GM19467 (cell line): ENCODE data around the gene PLEKHM2.

Experiments
- ATAC-seq: cut with Tn5 transposase; IDR thresholded peaks from one replicate; pipeline ENCODE4 v1.9.1; 2021; ENCODE audit warnings: mild to moderate bottlenecking, moderate library complexity; ENCODE audit not compliant: unreplicated experiment

Gene PLEKHM2

DNA sequence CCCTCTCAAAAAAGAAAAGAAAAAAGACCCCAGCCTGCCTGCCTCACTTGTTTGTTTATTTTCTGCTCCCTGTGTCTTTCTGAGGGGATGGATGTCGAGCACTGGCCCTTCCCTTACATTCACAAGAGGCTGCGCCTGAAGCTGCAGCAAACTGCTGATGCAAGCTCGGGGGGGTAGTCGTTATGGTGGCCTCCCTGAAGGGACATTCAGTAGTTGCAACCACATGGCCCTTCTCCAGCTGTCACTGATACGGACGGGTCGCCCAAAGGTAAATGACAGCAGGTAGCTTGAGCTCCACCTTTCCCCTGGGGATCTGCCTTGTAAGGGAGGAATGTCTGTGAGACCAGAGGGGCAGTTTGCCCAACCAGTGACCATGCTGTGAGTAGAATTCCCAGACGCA lies 17.7 kb downstream of the PLEKHM2 start:
- no peak for ATAC-seq

- ATAC-seq, result no peak
Observed at GRCh38 chr1:15702722-15703550, 18.8 kb downstream of the PLEKHM2 start.

GRCh38 chr1:15703562-15703961 lies 19.4 kb downstream of the PLEKHM2 start:
- no peak for ATAC-seq

GRCh38 chr1:15704526-15705183 lies 20.5 kb downstream of the PLEKHM2 start:
- no peak for ATAC-seq

DNA sequence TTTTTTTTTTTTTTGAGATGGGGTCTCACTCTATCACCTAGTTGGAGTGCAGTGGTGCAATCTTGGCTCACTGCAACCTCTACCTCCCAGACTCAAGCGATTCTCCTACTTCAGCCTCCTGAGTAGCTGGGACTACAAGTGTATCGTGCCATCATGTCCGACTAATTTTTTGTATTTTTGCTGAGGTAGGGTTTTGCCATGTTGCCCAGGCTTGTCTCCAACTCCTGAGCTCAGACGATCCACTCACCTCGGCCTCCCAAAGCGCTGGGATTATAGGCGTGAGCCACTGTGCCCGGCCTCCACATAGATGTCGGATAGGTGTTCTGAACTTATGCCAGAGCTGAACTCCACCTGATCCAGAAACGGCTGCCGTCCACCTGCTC lies 21.1 kb downstream of the PLEKHM2 start:
- no peak for ATAC-seq

- ATAC-seq, result no peak
Observed at GRCh38 chr1:15706751-15707150, 22.6 kb downstream of the PLEKHM2 start.

DNA sequence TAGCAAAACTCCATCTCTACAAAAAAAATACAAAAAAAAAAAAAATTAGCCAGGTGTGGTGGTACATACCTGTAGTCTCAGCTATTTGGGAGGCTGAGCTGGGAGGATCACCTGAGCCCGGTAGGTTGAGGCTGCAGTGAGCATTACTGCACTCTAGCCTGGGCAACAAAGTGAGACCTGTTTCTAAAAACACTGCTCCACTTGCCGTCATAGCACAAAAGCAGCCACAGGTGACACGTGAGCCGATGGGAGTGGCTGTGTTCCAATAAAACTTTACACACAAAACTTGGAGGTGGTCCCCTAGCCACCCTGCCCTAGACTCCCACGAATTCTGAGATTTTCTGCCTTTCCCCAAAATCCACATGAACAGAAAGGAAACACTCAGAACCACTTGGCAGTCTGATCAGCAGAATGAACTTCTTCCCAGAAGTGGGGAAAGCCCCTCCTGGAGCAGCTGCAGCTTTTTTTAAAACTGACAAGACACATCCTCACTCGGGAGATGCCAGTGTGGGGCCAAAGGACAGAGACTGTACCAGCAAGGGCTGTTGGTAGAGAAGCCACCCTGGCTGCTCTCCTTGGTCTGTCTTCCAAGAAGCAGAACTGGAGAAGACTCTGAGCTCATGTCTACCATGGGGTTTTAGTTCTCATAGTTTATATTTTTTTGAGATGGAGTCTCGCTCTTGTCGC lies 23.3 kb downstream of the PLEKHM2 start:
- no peak for ATAC-seq

GRCh38 chr1:15708486-15709137 lies 24.5 kb downstream of the PLEKHM2 start:
- ATAC-seq, result no peak

- ATAC-seq, result no peak
Observed at GRCh38 chr1:15709226-15709625, 25.1 kb downstream of the PLEKHM2 start.

GRCh38 chr1:15712168-15712567 lies 28.0 kb downstream of the PLEKHM2 start:
- no peak for ATAC-seq

DNA sequence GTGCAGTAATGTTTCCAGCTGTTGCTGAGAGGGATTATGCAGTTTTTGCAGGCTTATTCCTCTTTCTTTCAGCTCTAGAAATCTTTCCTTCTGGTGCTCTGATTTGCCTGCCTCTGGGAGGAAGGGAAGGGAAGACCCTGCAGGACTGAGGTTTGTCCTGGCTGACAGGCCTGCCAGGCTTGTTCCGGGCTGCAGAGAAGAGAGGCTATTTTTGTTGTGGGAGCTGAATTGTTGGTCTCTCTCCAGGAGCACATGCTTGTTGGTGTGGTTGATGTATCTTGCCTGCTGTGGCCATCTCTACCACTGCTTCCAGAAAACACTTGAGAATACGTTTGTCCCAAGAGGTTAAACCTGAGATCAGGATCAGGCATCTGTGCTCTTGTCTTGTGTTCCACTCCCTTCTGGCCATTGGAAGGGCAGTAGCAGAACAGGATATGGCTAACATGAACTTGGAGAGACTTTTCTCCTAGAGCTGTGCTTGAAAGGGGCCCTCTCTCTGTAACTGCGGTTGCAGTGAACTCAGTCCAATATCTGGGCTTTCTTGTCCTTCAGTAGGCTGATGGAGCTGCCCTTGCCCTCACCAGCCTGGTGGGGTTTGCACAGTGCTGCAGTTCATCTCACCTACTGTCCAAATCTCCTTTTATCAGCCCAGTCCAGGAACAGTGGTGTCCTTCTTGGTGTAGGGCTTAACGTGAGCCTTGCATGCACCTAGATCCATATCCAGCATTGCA lies 30.5 kb downstream of the PLEKHM2 start:
- no peak for ATAC-seq

GRCh38 chr1:15717418-15718125 lies 33.5 kb downstream of the PLEKHM2 start:
- ATAC-seq, result no peak

GRCh38 chr1:15718199-15718601 lies 34.1 kb downstream of the PLEKHM2 start:
- ATAC-seq, result no peak

- no peak for ATAC-seq
Observed at GRCh38 chr1:15719381-15720120, 35.4 kb downstream of the PLEKHM2 start.

DNA sequence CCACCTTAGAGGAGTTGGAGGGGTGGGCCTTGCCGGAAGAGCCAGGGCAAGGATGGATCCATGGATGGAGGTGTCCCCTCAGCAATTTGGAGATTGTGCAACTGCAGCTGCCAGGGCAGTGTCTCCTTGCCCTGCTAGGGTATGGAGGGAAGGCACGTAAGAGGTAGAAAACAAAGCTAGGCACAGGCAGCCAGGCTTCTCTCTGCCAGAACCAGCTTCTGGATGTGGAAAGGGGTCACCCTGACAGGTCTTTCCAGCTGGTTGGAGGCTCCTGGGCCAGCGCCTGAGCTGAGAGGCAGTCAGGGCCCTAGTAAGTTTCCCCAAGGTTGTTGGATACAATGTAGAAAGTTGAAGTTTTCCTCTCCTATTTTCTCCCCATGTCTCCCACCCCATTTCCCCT lies 36.7 kb downstream of the PLEKHM2 start:
- ATAC-seq, result no peak

GRCh38 chr1:15722411-15722810 lies 38.3 kb downstream of the PLEKHM2 start:
- no peak for ATAC-seq

GRCh38 chr1:15722836-15723532 lies 38.9 kb downstream of the PLEKHM2 start:
- ATAC-seq, result no peak

GRCh38 chr1:15723631-15724246 lies 39.6 kb downstream of the PLEKHM2 start:
- ATAC-seq, result no peak
